Motor neuron (in vitro differentiated cells): ENCODE results near the gene NAALADL1. TPM values are rescaled to one million over a fixed set of nuclear protein-coding genes. Genes with fewer than 3 reads are reported as not detected.
A peak's percentile ranks its signal among the peaks of the same experiment; 100 is the strongest.

Experiments used
- ATAC-seq, 8 experiments: fragments of 200-7000 bp; cut with Tn5 transposase; replicated peaks in 6 of 8; 2 replicates each; pipeline ENCODE4 v1.8.0; 2021; ENCODE audit warnings: mild to moderate bottlenecking in 8 of 8, moderate library complexity in 8 of 8
- H3K27ac ChIP-seq, 2 donors: fragments of 250-450 bp; sonication (Bioruptor Pico); 2 replicates each; pipeline ENCODE4 v1.9.0; 2021; ENCODE audit warnings: antibody characterized with exemption in 2 of 2, mild to moderate bottlenecking in 2 of 2, moderate library complexity in 1 of 2
- H3K4me1 ChIP-seq, 2 donors: fragments of 250-450 bp; sonication (Bioruptor Pico); replicated peaks in 1 of 2; 2 replicates each; pipeline ENCODE4 v1.6.1; 2021; ENCODE audit warnings: antibody characterized with exemption in 2 of 2, mild to moderate bottlenecking in 2 of 2, moderate library complexity in 1 of 2
- H3K4me3 ChIP-seq, 5 donors: fragments of 250-450 bp; sonication (Bioruptor Pico); 2 replicates each; pipeline ENCODE4 v1.9.0; 2021; ENCODE audit warnings: antibody characterized with exemption in 5 of 5, mild to moderate bottlenecking in 5 of 5, moderate library complexity in 4 of 5
- WGBS, 10 experiments: fragments of 450-650 bp; shearing (Covaris generic); methylation state at CpG; one replicate each; pipeline ENCODE4 v1.0.0; 2022; 5-methylcytosine and 5-hydroxymethylcytosine counted together
- in situ Hi-C, 9 experiments: fragments of 400-800 bp; cut with MboI; loops; one replicate each; pipeline ENCODE4 v1.15.0; 2021; ENCODE audit warnings: low sequenced_read_pairs in 9 of 9, low pct_unique_long_range_greater_than_20kb in 2 of 9; ENCODE audit not compliant: unreplicated experiment in 9 of 9
- total RNA-seq, 8 experiments: library from RNA; unstranded; fragments of 300-600 nt; gene quantifications; 2 replicates each; pipeline versions ENCODE4 v1.2.3 to v1.2.4, GENCODE V29; 2022

The NAALADL1 gene
- 1 to 10 TPM in 2 of 8 experiments, under 1 TPM in 5, not detected in 1; 0.52 to 3.9 (median 0.93) TPM for total RNA-seq

- Histone ChIP-seq H3K4me3 (no peak within 1 kb of the TSS), H3K27ac (no peak within 1 kb of the TSS), H3K4me1 (no peaks in the 10 kb centered on the region)
- in situ Hi-C loops: no loop called here
- peak in 1 of 8 experiments; percentile 7 for ATAC-seq
- 70 to 93% (median 80%) methylated on average over 2 to 4 of the region's 8 CpGs; no CpG with 5 or more reads in 7 of the 10 experiments for WGBS, 10 experiments
Observed at GRCh38 chr11:65058419-65059054, at the start of gene NAALADL1. TSS of gene NAALADL1 (minus strand) at chr11:65058553. CDS start at chr11:65058521, 32 bp downstream.

DNA sequence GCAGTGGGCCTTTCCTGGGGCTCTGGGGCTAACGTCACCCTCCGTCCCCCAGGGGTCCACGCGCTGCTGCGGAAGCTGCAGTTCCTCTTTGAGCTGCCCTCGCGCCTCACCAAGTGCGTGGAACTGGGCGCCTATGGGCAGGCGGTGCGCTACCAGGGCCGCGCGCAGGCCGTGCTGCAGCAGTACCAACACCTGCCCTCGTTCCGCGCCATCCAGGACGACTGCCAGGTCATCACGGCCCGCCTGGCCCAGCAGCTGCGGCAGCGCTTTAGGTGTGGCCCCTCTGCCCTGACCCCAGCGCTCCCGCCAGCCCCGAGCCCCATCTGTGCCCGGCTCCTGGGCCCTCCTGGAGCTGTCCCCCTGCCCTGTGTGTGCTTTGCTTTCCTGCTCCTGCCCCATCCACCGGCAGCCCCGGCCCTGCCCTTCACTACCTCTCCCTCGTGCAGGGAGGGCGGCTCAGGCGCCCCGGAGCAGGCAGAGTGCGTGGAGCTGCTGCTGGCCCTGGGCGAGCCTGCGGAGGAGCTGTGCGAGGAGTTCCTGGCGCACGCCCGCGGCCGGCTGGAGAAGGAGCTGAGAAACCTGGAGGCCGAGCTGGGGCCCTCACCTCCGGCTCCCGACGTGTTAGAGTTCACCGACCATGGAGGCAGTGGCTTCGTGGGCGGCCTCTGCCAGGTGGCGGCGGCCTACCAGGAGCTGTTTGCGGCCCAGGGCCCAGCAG, 49.6 kb upstream of the NAALADL1 start:
- Histone ChIP-seq H3K4me3 (no peak overlapping the region), H3K27ac (no peak overlapping the region), H3K4me1 (peaks cover 8 to 10% of the 10 kb centered on the region in 2 donors)
- WGBS, 10 experiments: 82 to 97% (median 96%) methylated on average over 2 to 7 of the region's 52 CpGs; no CpG with 5 or more reads in 7 of the 10 experiments
- in situ Hi-C loops: no loop called here
- no peak for ATAC-seq

DNA sequence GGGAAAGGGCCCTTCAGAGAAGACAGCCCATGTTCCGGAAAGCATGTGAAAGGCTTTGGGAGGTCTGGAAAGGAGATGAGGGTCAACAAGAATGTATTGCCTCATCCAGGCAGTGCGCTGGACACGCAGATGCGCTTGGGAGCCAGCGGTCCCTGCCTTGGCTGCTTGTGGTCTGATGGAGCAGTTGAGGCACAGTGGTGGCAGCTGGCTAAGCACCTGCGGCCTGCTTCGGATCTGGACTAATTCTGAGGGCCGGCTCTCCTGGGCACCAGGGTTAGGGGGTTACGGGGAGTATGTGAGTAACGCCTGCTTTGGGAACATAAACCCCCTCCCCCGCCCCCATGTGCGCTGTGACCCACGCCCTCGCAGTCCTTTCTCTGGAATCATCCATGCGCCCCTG, 48.7 kb upstream of the NAALADL1 start:
- Histone ChIP-seq H3K4me1 (peaks cover 8 to 10% of the 10 kb centered on the region in 2 donors), H3K27ac (no peak overlapping the region), H3K4me3 (no peak overlapping the region)
- no peak for ATAC-seq
- 68 to 98% (median 93%) methylated on average over 3 to 6 of the region's 15 CpGs; no CpG with 5 or more reads in 5 of the 10 experiments for WGBS, 10 experiments
- in situ Hi-C loops: no loop called here

- H3K4me3 ChIP-seq: no peak overlapping the region
- no peak overlapping the region for H3K27ac ChIP-seq
- 50 to 100% (median 87%) methylated on average over 1 to 4 of the region's 4 CpGs for WGBS, 10 experiments
- ATAC-seq: peak in 1 of 8 experiments; percentile 30
- in situ Hi-C loops: no loop called here
- H3K4me1 ChIP-seq: no peaks in the 10 kb centered on the region
Observed at GRCh38 chr11:65104628-65105027, 46.3 kb upstream of the NAALADL1 start.

GRCh38 chr11:65103476-65103875, 45.1 kb upstream of the NAALADL1 start:
- ATAC-seq: no peak
- H3K4me1 ChIP-seq: no peaks in the 10 kb centered on the region
- no peak overlapping the region for H3K27ac ChIP-seq
- in situ Hi-C loops: no loop called here
- H3K4me3 ChIP-seq: no peak overlapping the region

- H3K4me3 ChIP-seq: no peak overlapping the region
- ATAC-seq: peak in 1 of 8 experiments; percentile 75
- in situ Hi-C loops: no loop called here
Observed at GRCh38 chr11:65102142-65103095, 44.1 kb upstream of the NAALADL1 start.

GRCh38 chr11:65100674-65101350, 42.5 kb upstream of the NAALADL1 start:
- no peak overlapping the region for H3K4me3 ChIP-seq
- H3K27ac ChIP-seq: no peak overlapping the region
- in situ Hi-C loops: no loop called here
- WGBS, 10 experiments: 79 to 95% (median 83%) methylated on average over 3 to 6 of the region's 6 CpGs; no CpG with 5 or more reads in 1 of the 10 experiments
- ATAC-seq: no peak
- peaks cover 6 to 7% of the 10 kb centered on the region in 2 donors for H3K4me1 ChIP-seq

More at GRCh38 chr11:65102142-65103095, 44.1 kb upstream of the NAALADL1 start:
- Histone ChIP-seq H3K27ac (no peak overlapping the region), H3K4me1 (peaks cover 0 to 1% of the 10 kb centered on the region in 2 donors)
- 80 to 100% (median 98%) methylated on average over 1 to 6 of the region's 8 CpGs for WGBS, 10 experiments

DNA sequence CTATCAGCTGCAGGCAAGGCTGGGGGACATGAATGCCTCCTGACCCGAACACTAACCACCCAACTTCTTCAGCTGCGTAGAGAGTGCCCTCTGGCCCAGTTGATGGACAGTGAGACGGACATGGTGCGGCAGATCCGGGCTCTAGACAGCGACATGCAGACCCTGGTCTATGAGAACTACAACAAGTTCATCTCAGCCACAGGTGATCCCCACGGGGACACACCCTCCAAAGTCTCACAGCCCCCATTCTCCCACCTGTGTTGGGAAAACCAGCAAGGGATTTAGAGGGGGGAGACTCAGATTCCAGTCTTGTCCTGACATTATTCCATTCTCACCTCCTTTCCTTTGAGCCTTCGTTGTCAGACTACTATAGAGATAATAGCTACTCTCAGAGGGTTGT, 38.6 kb upstream of the NAALADL1 start:
- peak in 2 of 8 experiments; percentile 3 to 9 for ATAC-seq
- peak overlapping the region; percentile 95 to 99 for H3K27ac ChIP-seq

GRCh38 chr11:65095974-65096806, 37.8 kb upstream of the NAALADL1 start, which contains the start of gene VPS51:
TSS of gene VPS51 (plus strand) at chr11:65096214. CDS start at chr11:65096251, 37 bp downstream.
- ATAC-seq: peak; percentile 94 to 97 (median 96)
- Histone ChIP-seq H3K4me3 (peak within 1 kb of the TSS; percentile 79 to 99 (median 89)), H3K27ac (peak within 1 kb of the TSS; percentile 95 to 99), H3K4me1 (peaks cover 7 to 8% of the 10 kb centered on the region in 2 donors)
- 0 to 33% (median 0%) methylated on average over 1 to 4 of the region's 52 CpGs; no CpG with 5 or more reads in 7 of the 10 experiments for WGBS, 10 experiments
- in situ Hi-C loops: no loop called here

More for the DNA sequence above, 38.6 kb upstream of the NAALADL1 start:
- in situ Hi-C loops: no loop called here
- Histone ChIP-seq H3K4me3 (peak overlapping the region; percentile 79 to 99 (median 89)), H3K4me1 (peaks cover 7 to 8% of the 10 kb centered on the region in 2 donors)
- 0 to 75% (median 53%) methylated on average over 1 to 6 of the region's 8 CpGs; no CpG with 5 or more reads in 4 of the 10 experiments for WGBS, 10 experiments

GRCh38 chr11:65095427-65095826, 37.1 kb upstream of the NAALADL1 start:
- ATAC-seq: no peak
- Histone ChIP-seq H3K27ac (peak overlapping the region in 1 of 2 donors; percentile 99), H3K4me1 (peaks cover 7 to 8% of the 10 kb centered on the region in 2 donors), H3K4me3 (peak overlapping the region in 2 of 5 donors; percentile 90 to 99)
- in situ Hi-C loops: no loop called here
- WGBS, 10 experiments: 77 to 100% (median 94%) methylated on average over 1 to 9 of the region's 22 CpGs; no CpG with 5 or more reads in 4 of the 10 experiments

- Histone ChIP-seq H3K27ac (no peak overlapping the region), H3K4me3 (no peak overlapping the region), H3K4me1 (peaks cover 0 to under 1% of the 10 kb centered on the region in 2 donors)
- in situ Hi-C loops: no loop called here
- WGBS, 10 experiments: 78 to 100% (median 95%) methylated on average over 1 to 3 of the region's 4 CpGs; no CpG with 5 or more reads in 3 of the 10 experiments
- ATAC-seq: no peak
Observed at GRCh38 chr11:65090628-65091027, 32.3 kb upstream of the NAALADL1 start.
